Type B pancreatic cell (in vitro differentiated cells): Measurements from ENCODE around the gene TRAP1. TPM values are rescaled to one million over a fixed set of nuclear protein-coding genes. Genes with fewer than 3 reads are reported as not detected.

Experiments
- DNase-seq: peaks from one replicate; pipeline ENCODE4 v3.0.0; 2021; ENCODE audit warnings: mixed read lengths; ENCODE audit not compliant: unreplicated experiment; ENCODE audit errors: extremely low spot score
- H3K27ac Mint-ChIP-seq: 2 replicates; pipeline ENCODE4 v1.8.0; 2021; ENCODE audit warnings: mild to moderate bottlenecking, mixed read lengths
- H3K27me3 Mint-ChIP-seq: 2 replicates; pipeline ENCODE4 v1.8.0; 2021; ENCODE audit warnings: mixed read lengths
- H3K36me3 Mint-ChIP-seq: 2 replicates; pipeline ENCODE4 v1.8.0; 2021; ENCODE audit warnings: mixed read lengths
- H3K4me1 Mint-ChIP-seq: one replicate; pipeline ENCODE4 v1.8.0; 2021; ENCODE audit warnings: mixed read lengths; ENCODE audit not compliant: unreplicated experiment
- H3K4me3 Mint-ChIP-seq: 2 replicates; pipeline ENCODE4 v1.8.0; 2021; ENCODE audit warnings: mild to moderate bottlenecking, mixed read lengths
- H3K9me3 Mint-ChIP-seq: 2 replicates; pipeline ENCODE4 v1.8.0; 2021; ENCODE audit warnings: mixed read lengths
- CTCF ChIP-seq: fragments of 200-600 bp; sonication (generic); conservative IDR thresholded peaks from 2 replicates; pipeline ENCODE4 v1.5.0; 2021; ENCODE audit warnings: antibody characterized with exemption, mild to moderate bottlenecking
- total RNA-seq: library from RNA; stranded (reverse); gene quantifications from 2 replicates; pipeline ENCODE4 v1.2.1, GENCODE V29; 2021; ENCODE audit warnings: low replicate concordance

The TRAP1 gene
- total RNA-seq, 1 donor from 2014 or later: 138 TPM

GRCh38 chr16:3760518-3760917, 43.2 kb upstream of the TRAP1 start:
- Mint-ChIP-seq H3K4me3 (no peak overlapping the region), H3K9me3 (no peaks in the 10 kb centered on the region), H3K36me3 (peaks cover 18% of the 10 kb centered on the region), H3K27me3 (no peaks in the 10 kb centered on the region), H3K27ac (no peak overlapping the region), H3K4me1 (no peaks in the 10 kb centered on the region)
- no peak for DNase-seq
- no peak for TF ChIP-seq CTCF

- no peak for TF ChIP-seq CTCF
- H3K36me3 Mint-ChIP-seq: peaks cover 21% of the 10 kb centered on the region
Measured at GRCh38 chr16:3759736-3760135, 42.4 kb upstream of the TRAP1 start.

GRCh38 chr16:3756113-3756512, 38.8 kb upstream of the TRAP1 start:
- Mint-ChIP-seq H3K9me3 (no peaks in the 10 kb centered on the region), H3K36me3 (peaks cover 34% of the 10 kb centered on the region), H3K27me3 (no peaks in the 10 kb centered on the region), H3K4me3 (no peak overlapping the region), H3K4me1 (no peaks in the 10 kb centered on the region), H3K27ac (no peak overlapping the region)
- DNase-seq: no peak
- no peak for TF ChIP-seq CTCF

More at GRCh38 chr16:3759736-3760135, 42.4 kb upstream of the TRAP1 start:
- Mint-ChIP-seq H3K27me3 (no peaks in the 10 kb centered on the region), H3K9me3 (no peaks in the 10 kb centered on the region), H3K27ac (no peak overlapping the region), H3K4me1 (no peaks in the 10 kb centered on the region), H3K4me3 (no peak overlapping the region)
- no peak for DNase-seq

- Mint-ChIP-seq H3K9me3 (no peaks in the 10 kb centered on the region), H3K4me1 (no peaks in the 10 kb centered on the region), H3K27me3 (no peaks in the 10 kb centered on the region), H3K36me3 (peaks cover 38% of the 10 kb centered on the region), H3K4me3 (no peak overlapping the region), H3K27ac (no peak overlapping the region)
- no peak for TF ChIP-seq CTCF
- DNase-seq: no peak
Measured at GRCh38 chr16:3755249-3755648, 37.9 kb upstream of the TRAP1 start.

GRCh38 chr16:3754772-3755171, 37.4 kb upstream of the TRAP1 start:
- H3K27me3 Mint-ChIP-seq: no peaks in the 10 kb centered on the region
- H3K27ac Mint-ChIP-seq: no peak overlapping the region
- no peaks in the 10 kb centered on the region for H3K4me1 Mint-ChIP-seq
- peaks cover 42% of the 10 kb centered on the region for H3K36me3 Mint-ChIP-seq
- H3K9me3 Mint-ChIP-seq: no peaks in the 10 kb centered on the region
- no peak for TF ChIP-seq CTCF
- no peak overlapping the region for H3K4me3 Mint-ChIP-seq
- no peak for DNase-seq
